Loucy (cell line): ENCODE measurements around the gene SH2D1B.

ENCODE experiments used
- H2AFZ ChIP-seq: fragments of 200-600 bp; sonication (generic); 2 replicates; pipeline ENCODE4 v1.6.0; 2016; ENCODE audit warnings: antibody characterized with exemption, mild to moderate bottlenecking, low read length, moderate library complexity
- H3F3A ChIP-seq: fragments of 200-600 bp; 2 replicates; pipeline ENCODE4 v1.6.0; 2016; ENCODE audit warnings: antibody characterized with exemption, low read depth, mild to moderate bottlenecking
- H3K27me3 ChIP-seq: fragments of 200-600 bp; sonication (generic); 2 replicates; pipeline ENCODE4 v1.6.1; 2014; ENCODE audit warnings: low read length, mild to moderate bottlenecking; ENCODE audit not compliant: insufficient read depth, poor library complexity, severe bottlenecking
- H3K36me3 ChIP-seq: fragments of 200-600 bp; sonication (generic); 2 replicates; pipeline ENCODE4 v1.6.1; 2016; ENCODE audit warnings: low read length; ENCODE audit not compliant: insufficient read depth
- H3K4me1 ChIP-seq: fragments of 200-600 bp; sonication (generic); 2 replicates; pipeline ENCODE4 v1.5.1; 2014; ENCODE audit warnings: low read length, mild to moderate bottlenecking; ENCODE audit not compliant: insufficient read depth, poor library complexity, severe bottlenecking
- H3K4me2 ChIP-seq: fragments of 200-600 bp; sonication (generic); 2 replicates; pipeline ENCODE4 v1.6.0; 2014; ENCODE audit warnings: antibody characterized with exemption, low read length, low read depth, mild to moderate bottlenecking; ENCODE audit not compliant: poor library complexity, severe bottlenecking
- H3K4me3 ChIP-seq: fragments of 200-600 bp; sonication (generic); 2 replicates; pipeline ENCODE4 v1.5.1; 2014; ENCODE audit warnings: low read length, mild to moderate bottlenecking, mixed read lengths; ENCODE audit not compliant: poor library complexity, severe bottlenecking
- H3K79me2 ChIP-seq: fragments of 200-600 bp; sonication (generic); 2 replicates; pipeline ENCODE4 v1.6.1; 2014; ENCODE audit warnings: low read length; ENCODE audit not compliant: insufficient read depth
- H3K9ac ChIP-seq: fragments of 200-600 bp; sonication (generic); 2 replicates; pipeline ENCODE4 v1.6.0; 2014; ENCODE audit warnings: mild to moderate bottlenecking, low read depth, low read length, moderate library complexity; ENCODE audit not compliant: poor library complexity, severe bottlenecking
- H3K9me2 ChIP-seq: fragments of 200-600 bp; sonication (generic); replicated peaks from 2 replicates; pipeline ENCODE4 v1.6.1; 2016; ENCODE audit warnings: low read depth, low read length, mixed read lengths
- H3K9me3 ChIP-seq: fragments of 200-600 bp; sonication (generic); 2 replicates; pipeline ENCODE4 v1.6.1; 2014; ENCODE audit warnings: mild to moderate bottlenecking, antibody characterized with exemption, low read length, low read depth; ENCODE audit not compliant: insufficient read depth
- H4K20me1 ChIP-seq: fragments of 200-600 bp; sonication (generic); 2 replicates; pipeline ENCODE4 v1.6.0; 2014; ENCODE audit warnings: antibody characterized with exemption, low read length, mild to moderate bottlenecking; ENCODE audit not compliant: insufficient read depth, poor library complexity, severe bottlenecking
- EZH2phosphoT487 ChIP-seq: fragments of 200-600 bp; IDR thresholded peaks from 2 replicates; pipeline ENCODE4 v1.6.1; 2018; ENCODE audit warnings: antibody characterized with exemption, mild to moderate bottlenecking, moderate library complexity, borderline replicate concordance
- TF ChIP-seq, protein P1 (sequence below): fragments of 200-600 bp; sonication (generic); conservative IDR thresholded peaks from 2 replicates; pipeline ENCODE4 v1.5.1; 2014; ENCODE audit warnings: mild to moderate bottlenecking, antibody characterized with exemption, low read length

Gene SH2D1B

GRCh38 chr1:162385280-162385623, 26.7 kb downstream of the SH2D1B start:
- Histone ChIP-seq H3K9me3 (no peaks in the 10 kb centered on the region), H3K9ac (no peak overlapping the region), H3K36me3 (no peaks in the 10 kb centered on the region), H3K4me3 (no peak overlapping the region), H2AFZ (no peak overlapping the region), H3K4me2 (no peak overlapping the region), H3K9me2 (no peaks in the 10 kb centered on the region), H3K4me1 (no peaks in the 10 kb centered on the region), H3F3A (no peaks in the 10 kb centered on the region), H3K27me3 (no peaks in the 10 kb centered on the region), H3K79me2 (no peaks in the 10 kb centered on the region), H4K20me1 (no peaks in the 10 kb centered on the region)
- TF ChIP-seq, protein P1, sequence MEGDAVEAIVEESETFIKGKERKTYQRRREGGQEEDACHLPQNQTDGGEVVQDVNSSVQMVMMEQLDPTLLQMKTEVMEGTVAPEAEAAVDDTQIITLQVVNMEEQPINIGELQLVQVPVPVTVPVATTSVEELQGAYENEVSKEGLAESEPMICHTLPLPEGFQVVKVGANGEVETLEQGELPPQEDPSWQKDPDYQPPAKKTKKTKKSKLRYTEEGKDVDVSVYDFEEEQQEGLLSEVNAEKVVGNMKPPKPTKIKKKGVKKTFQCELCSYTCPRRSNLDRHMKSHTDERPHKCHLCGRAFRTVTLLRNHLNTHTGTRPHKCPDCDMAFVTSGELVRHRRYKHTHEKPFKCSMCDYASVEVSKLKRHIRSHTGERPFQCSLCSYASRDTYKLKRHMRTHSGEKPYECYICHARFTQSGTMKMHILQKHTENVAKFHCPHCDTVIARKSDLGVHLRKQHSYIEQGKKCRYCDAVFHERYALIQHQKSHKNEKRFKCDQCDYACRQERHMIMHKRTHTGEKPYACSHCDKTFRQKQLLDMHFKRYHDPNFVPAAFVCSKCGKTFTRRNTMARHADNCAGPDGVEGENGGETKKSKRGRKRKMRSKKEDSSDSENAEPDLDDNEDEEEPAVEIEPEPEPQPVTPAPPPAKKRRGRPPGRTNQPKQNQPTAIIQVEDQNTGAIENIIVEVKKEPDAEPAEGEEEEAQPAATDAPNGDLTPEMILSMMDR: no peak
- TF ChIP-seq EZH2phosphoT487: no peak

- Histone ChIP-seq H4K20me1 (no peaks in the 10 kb centered on the region), H3K4me2 (no peak overlapping the region), H3K4me1 (no peaks in the 10 kb centered on the region), H3K9me2 (no peaks in the 10 kb centered on the region), H3K9ac (no peak overlapping the region), H3K27me3 (no peaks in the 10 kb centered on the region), H3K9me3 (no peaks in the 10 kb centered on the region), H2AFZ (no peak overlapping the region), H3K4me3 (no peak overlapping the region), H3K36me3 (no peaks in the 10 kb centered on the region), H3F3A (no peaks in the 10 kb centered on the region), H3K79me2 (no peaks in the 10 kb centered on the region)
- TF ChIP-seq, protein P1: no peak
- no peak for TF ChIP-seq EZH2phosphoT487
These were observed 27.2 kb downstream of the SH2D1B start for GRCh38 chr1:162384601-162385279.

DNA sequence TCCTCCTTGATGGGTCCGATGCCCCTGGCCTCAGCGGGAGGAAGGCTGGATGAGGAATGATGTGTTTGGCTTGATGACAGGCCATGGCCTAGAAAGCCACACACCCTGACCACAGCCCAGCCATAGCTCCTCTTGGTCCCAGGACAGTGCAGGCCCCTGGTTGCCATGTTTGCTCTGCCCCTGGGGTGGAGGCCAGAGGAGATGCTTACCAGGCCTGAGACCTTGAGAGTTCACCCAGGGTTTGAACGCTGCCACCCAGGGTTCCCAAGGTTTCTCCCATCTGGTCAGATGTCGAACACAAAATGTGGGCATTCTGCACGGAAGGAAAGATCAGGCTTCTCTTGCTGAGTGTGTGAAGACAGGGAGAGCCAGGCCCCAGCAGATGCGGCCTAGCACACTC, 27.8 kb downstream of the SH2D1B start:
- no peaks in the 10 kb centered on the region for H3K4me1 ChIP-seq
- TF ChIP-seq, protein P1: no peak
- no peak for TF ChIP-seq EZH2phosphoT487
- H3K79me2 ChIP-seq: no peaks in the 10 kb centered on the region
- H4K20me1 ChIP-seq: no peaks in the 10 kb centered on the region
- no peak overlapping the region for H3K4me2 ChIP-seq
- H2AFZ ChIP-seq: no peak overlapping the region
- no peaks in the 10 kb centered on the region for H3K27me3 ChIP-seq
- H3K9me3 ChIP-seq: no peaks in the 10 kb centered on the region
- no peaks in the 10 kb centered on the region for H3K36me3 ChIP-seq
- no peak overlapping the region for H3K9ac ChIP-seq
- no peak overlapping the region for H3K4me3 ChIP-seq
- H3K9me2 ChIP-seq: no peaks in the 10 kb centered on the region
- H3F3A ChIP-seq: no peaks in the 10 kb centered on the region
